IMR-90 (cell line): ENCODE results near the gene DTD1. TPM values are rescaled to one million over a fixed set of nuclear protein-coding genes. Genes with fewer than 3 reads are reported as not detected.

Source experiments
- ATAC-seq: fragments of 200-7000 bp; cut with Tn5 transposase; 2 replicates; pipeline ENCODE4 v1.9.1; 2020; ENCODE audit warnings: low read depth, mild to moderate bottlenecking, moderate library complexity
- BruUV-seq: library from RNA; stranded (reverse); fragments of 400-500 nt; replicated peaks from 2 replicates; lab custom pipeline; 2021; lab: Mats Ljungman, UMichigan
- CTCF ChIA-PET: fragments of 300-600 bp; formaldehyde crosslinking; extraction: SDS; loops from one replicate; lab custom pipeline; 2021; ENCODE audit warnings: antibody characterized with exemption; lab: Yijun Ruan, JAX
- POLR2A ChIA-PET: fragments of 300-600 bp; sonication (Branson Sonifier 250); formaldehyde crosslinking; loops from one replicate; lab custom pipeline; 2022; ENCODE audit warnings: antibody characterized with exemption; ENCODE audit not compliant: unreplicated experiment; lab: Charles Lee
- DNase-seq: peaks from one replicate; pipeline ENCODE4 v3.0.0; 2013
- H2AFZ ChIP-seq: replicated peaks from 2 replicates; pipeline ENCODE3; 2013; ENCODE audit warnings: low read length, mild to moderate bottlenecking; ENCODE audit not compliant: poor library complexity
- H2AK5ac ChIP-seq: 2 replicates; pipeline ENCODE4 v1.6.1; 2013; ENCODE audit warnings: low read depth, low read length, inconsistent platforms
- H2AK9ac ChIP-seq: replicated peaks from 2 replicates; pipeline ENCODE3; 2013; ENCODE audit warnings: mild to moderate bottlenecking, low read depth, low read length, moderate library complexity; ENCODE audit not compliant: poor library complexity
- H2BK120ac ChIP-seq: 2 replicates; pipeline ENCODE4 v1.6.1; 2013; ENCODE audit warnings: low read depth, low read length, inconsistent platforms
- H2BK15ac ChIP-seq: 3 replicates; pipeline ENCODE4 v1.6.1; 2013; ENCODE audit warnings: low read depth, low read length, inconsistent platforms
- H2BK20ac ChIP-seq: 2 replicates; pipeline ENCODE4 v1.6.1; 2013; ENCODE audit warnings: low read depth, mild to moderate bottlenecking, inconsistent platforms, low read length, moderate library complexity
- H2BK5ac ChIP-seq: 2 replicates; pipeline ENCODE4 v1.6.1; 2013; ENCODE audit warnings: mild to moderate bottlenecking, low read depth, low read length, inconsistent platforms; ENCODE audit not compliant: poor library complexity, severe bottlenecking
- H3K14ac ChIP-seq: replicated peaks from 2 replicates; pipeline ENCODE4 v1.6.1; 2013; ENCODE audit warnings: low read depth, low read length, inconsistent platforms
- H3K18ac ChIP-seq: 2 replicates; pipeline ENCODE4 v1.6.1; 2013; ENCODE audit warnings: low read depth, low read length, control low read depth
- H3K23ac ChIP-seq: 2 replicates; pipeline ENCODE4 v1.6.1; 2013; ENCODE audit warnings: low read depth, low read length, inconsistent platforms
- H3K27ac ChIP-seq: 2 replicates; pipeline ENCODE4 v1.5.1; 2013; ENCODE audit warnings: mild to moderate bottlenecking, control low read depth, low read length; ENCODE audit not compliant: insufficient read depth
- H3K27me3 ChIP-seq: 2 replicates; pipeline ENCODE4 v1.6.1; 2013; ENCODE audit warnings: low read length; ENCODE audit not compliant: control insufficient read depth, insufficient read depth
- H3K36me3 ChIP-seq: 2 replicates; pipeline ENCODE4 v1.6.1; 2013; ENCODE audit warnings: low read length, mixed read lengths; ENCODE audit not compliant: control insufficient read depth, insufficient read depth
- H3K4ac ChIP-seq: 2 replicates; pipeline ENCODE4 v1.6.1; 2013; ENCODE audit warnings: low read depth, low read length, inconsistent platforms
- H3K4me1 ChIP-seq: 2 replicates; pipeline ENCODE4 v1.6.1; 2013; ENCODE audit warnings: low read length, mixed read lengths; ENCODE audit not compliant: control insufficient read depth, insufficient read depth
- H3K4me2 ChIP-seq: 2 replicates; pipeline ENCODE4 v1.6.1; 2013; ENCODE audit warnings: low read depth, mild to moderate bottlenecking, control low read depth, low read length, moderate library complexity
- H3K4me3 ChIP-seq: 2 replicates; pipeline ENCODE4 v1.5.1; 2013; ENCODE audit warnings: low read depth, mild to moderate bottlenecking, control low read depth, low read length, moderate library complexity; ENCODE audit not compliant: insufficient read depth
- H3K56ac ChIP-seq: 2 replicates; pipeline ENCODE4 v1.6.1; 2013; ENCODE audit warnings: low read length, inconsistent platforms; ENCODE audit not compliant: insufficient read depth; ENCODE audit errors: extremely low read depth
- H3K79me1 ChIP-seq, 2 experiments: 2 replicates each; pipeline ENCODE4 v1.6.1; 2013; ENCODE audit warnings: low read length in 2 of 2, inconsistent platforms in 1 of 2, low read depth in 1 of 2
- H3K9ac ChIP-seq: 2 replicates; pipeline ENCODE4 v1.6.1; 2013; ENCODE audit warnings: low read depth, low read length, control low read depth
- H3K9me1 ChIP-seq: 2 replicates; pipeline ENCODE4 v1.6.1; 2013; ENCODE audit warnings: low read length, inconsistent platforms; ENCODE audit not compliant: insufficient read depth
- H3K9me3 ChIP-seq: 2 replicates; pipeline ENCODE4 v1.6.1; 2013; ENCODE audit warnings: low read length; ENCODE audit not compliant: control insufficient read depth, insufficient read depth
- H4K20me1 ChIP-seq: 2 replicates; pipeline ENCODE4 v1.6.1; 2013; ENCODE audit warnings: low read length, inconsistent platforms; ENCODE audit not compliant: insufficient read depth
- H4K5ac ChIP-seq: 2 replicates; pipeline ENCODE4 v1.6.1; 2013; ENCODE audit warnings: mild to moderate bottlenecking, low read depth, low read length, control low read depth
- H4K8ac ChIP-seq, 2 experiments: 2 replicates each; pipeline ENCODE4 v1.6.1; 2013; ENCODE audit warnings: low read depth in 2 of 2, low read length in 2 of 2, control low read depth in 1 of 2, inconsistent platforms in 1 of 2
- H4K91ac ChIP-seq: 2 replicates; pipeline ENCODE4 v1.6.1; 2013; ENCODE audit warnings: low read depth, low read length, inconsistent platforms; ENCODE audit not compliant: insufficient read depth
- BHLHE40 ChIP-seq: fragments of 150-350 bp; IDR thresholded peaks from 2 replicates; pipeline ENCODE4 v1.6.1; 2016; ENCODE audit warnings: mild to moderate bottlenecking, low read depth, low read length
- CEBPB ChIP-seq: IDR thresholded peaks from 2 replicates; pipeline ENCODE4 v1.6.1; 2012; ENCODE audit warnings: low read depth, low read length, improper control_type of control experiment
- FOS ChIP-seq: fragments of 150-350 bp; IDR thresholded peaks from 2 replicates; pipeline ENCODE4 v1.6.1; 2016; ENCODE audit warnings: low read depth, low read length
- POLR2A ChIP-seq: IDR thresholded peaks from 2 replicates; pipeline ENCODE4 v1.6.1; 2012; ENCODE audit warnings: mild to moderate bottlenecking, low read depth, low read length
- USF2 ChIP-seq: fragments of 150-350 bp; IDR thresholded peaks from 2 replicates; pipeline ENCODE4 v1.6.1; 2017; ENCODE audit warnings: mild to moderate bottlenecking, antibody characterized with exemption, low read length, low read depth
- WGBS, 2 experiments: methylation state at CpG; one replicate each; pipeline versions ENCODE4 v1.1.5 to v1.1.7; 2013; ENCODE audit warnings: missing lambda C conversion rate in 2 of 2; ENCODE audit not compliant: insufficient read length in 1 of 2; ENCODE audit errors: extremely low coverage in 2 of 2; 5-methylcytosine and 5-hydroxymethylcytosine counted together
- dilution Hi-C: fragments of 300-500 bp; cut with HindIII; formaldehyde crosslinking; loops from one replicate; pipeline ENCODE4 v1.14.3; 2018; ENCODE audit warnings: low sequenced_read_pairs; ENCODE audit not compliant: unreplicated experiment
- in situ Hi-C: fragments of 300-500 bp; cut with MboI; formaldehyde crosslinking; loops from 3 replicates; pipeline ENCODE4 v1.14.3; 2019; ENCODE audit warnings: low sequenced_read_pairs, inconsistent platforms, mixed read lengths
- intact Hi-C: fragments of 100-400 bp; cut with micrococcal nuclease; formaldehyde crosslinking; loops from 2 replicates; pipeline ENCODE4 v1.10.0; 2022
- polyA plus RNA-seq, 3 experiments: library from polyadenylated mRNA; depleted of rRNA; stranded (reverse); fragments of >200 nt; gene quantifications; 2 replicates each; pipeline ENCODE4 v1.2.3, GENCODE V29; 2012; ENCODE audit warnings: low replicate concordance in 1 of 3
- total RNA-seq: library from RNA; depleted of rRNA; stranded (reverse); fragments of >200 nt; gene quantifications from 2 replicates; pipeline ENCODE4 v1.2.3, GENCODE V29; 2012
- TF ChIP-seq, protein P1 (sequence below): conservative IDR thresholded peaks from 2 replicates; pipeline ENCODE4 v1.5.1; 2012; ENCODE audit warnings: mild to moderate bottlenecking, low read depth, low read length, improper control_type of control experiment
- TF ChIP-seq, protein P2 (sequence below): fragments of 150-350 bp; IDR thresholded peaks from 2 replicates; pipeline ENCODE4 v1.6.1; 2016; ENCODE audit warnings: low read depth, mild to moderate bottlenecking, low read length, moderate library complexity, borderline replicate concordance

Gene DTD1
- total and polyA plus RNA-seq, 2 of the 4 experiments (the other 2 are of a cell fraction) = 73.1 to 101 TPM

GRCh38 chr20:18737140-18737539 lies 149.3 kb downstream of the DTD1 start:
- no peak overlapping the region for H2BK15ac ChIP-seq
- H3K4me1 ChIP-seq = peaks cover 8% of the 10 kb centered on the region
- POLR2A ChIA-PET = no interaction called here
- no TSS peak for BruUV-seq
- no peak overlapping the region for H3K4me3 ChIP-seq
- peaks cover 12 to 17% of the 10 kb centered on the region in 2 experiments; a peak in 3 of 4 replicates for H3K79me1 ChIP-seq
- no peak overlapping the region for H2AK9ac ChIP-seq
- no peak overlapping the region for H3K4me2 ChIP-seq
- H2AK5ac ChIP-seq = no peak overlapping the region
- no peak overlapping the region for H2BK20ac ChIP-seq
- DNase-seq (no peak), ATAC-seq (no peak)
- in situ Hi-C loops = no loop called here
- 75% methylated on average over 2 of the region's 4 CpGs; no CpG with 5 or more reads in 1 of the 2 experiments for WGBS, 2 experiments
- H3K36me3 ChIP-seq = no peaks in the 10 kb centered on the region; the same call in 1 of the 2 replicates
- intact Hi-C loops = no loop called here
- no peak overlapping the region for H3K4ac ChIP-seq
- no peaks in the 10 kb centered on the region for H3K27me3 ChIP-seq
- no peaks in the 10 kb centered on the region for H3K9me3 ChIP-seq
- no peak overlapping the region for H4K5ac ChIP-seq
- H2BK120ac ChIP-seq = no peak overlapping the region
- H4K91ac ChIP-seq = no peak overlapping the region
- no peak overlapping the region for H2AFZ ChIP-seq
- H3K56ac ChIP-seq = no peak overlapping the region
- H2BK5ac ChIP-seq = no peak overlapping the region
- no peak overlapping the region for H3K27ac ChIP-seq
- CTCF ChIA-PET = no interaction called here
- TF ChIP-seq POLR2A = no peak
- TF ChIP-seq BHLHE40 = no peak
- no peak for TF ChIP-seq CEBPB
- TF ChIP-seq, protein P1, sequence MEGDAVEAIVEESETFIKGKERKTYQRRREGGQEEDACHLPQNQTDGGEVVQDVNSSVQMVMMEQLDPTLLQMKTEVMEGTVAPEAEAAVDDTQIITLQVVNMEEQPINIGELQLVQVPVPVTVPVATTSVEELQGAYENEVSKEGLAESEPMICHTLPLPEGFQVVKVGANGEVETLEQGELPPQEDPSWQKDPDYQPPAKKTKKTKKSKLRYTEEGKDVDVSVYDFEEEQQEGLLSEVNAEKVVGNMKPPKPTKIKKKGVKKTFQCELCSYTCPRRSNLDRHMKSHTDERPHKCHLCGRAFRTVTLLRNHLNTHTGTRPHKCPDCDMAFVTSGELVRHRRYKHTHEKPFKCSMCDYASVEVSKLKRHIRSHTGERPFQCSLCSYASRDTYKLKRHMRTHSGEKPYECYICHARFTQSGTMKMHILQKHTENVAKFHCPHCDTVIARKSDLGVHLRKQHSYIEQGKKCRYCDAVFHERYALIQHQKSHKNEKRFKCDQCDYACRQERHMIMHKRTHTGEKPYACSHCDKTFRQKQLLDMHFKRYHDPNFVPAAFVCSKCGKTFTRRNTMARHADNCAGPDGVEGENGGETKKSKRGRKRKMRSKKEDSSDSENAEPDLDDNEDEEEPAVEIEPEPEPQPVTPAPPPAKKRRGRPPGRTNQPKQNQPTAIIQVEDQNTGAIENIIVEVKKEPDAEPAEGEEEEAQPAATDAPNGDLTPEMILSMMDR = no peak
- TF ChIP-seq, protein P2, sequence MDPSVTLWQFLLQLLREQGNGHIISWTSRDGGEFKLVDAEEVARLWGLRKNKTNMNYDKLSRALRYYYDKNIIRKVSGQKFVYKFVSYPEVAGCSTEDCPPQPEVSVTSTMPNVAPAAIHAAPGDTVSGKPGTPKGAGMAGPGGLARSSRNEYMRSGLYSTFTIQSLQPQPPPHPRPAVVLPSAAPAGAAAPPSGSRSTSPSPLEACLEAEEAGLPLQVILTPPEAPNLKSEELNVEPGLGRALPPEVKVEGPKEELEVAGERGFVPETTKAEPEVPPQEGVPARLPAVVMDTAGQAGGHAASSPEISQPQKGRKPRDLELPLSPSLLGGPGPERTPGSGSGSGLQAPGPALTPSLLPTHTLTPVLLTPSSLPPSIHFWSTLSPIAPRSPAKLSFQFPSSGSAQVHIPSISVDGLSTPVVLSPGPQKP = no peak
- no peak for TF ChIP-seq FOS
- no peak for TF ChIP-seq USF2
- H3K9me1 ChIP-seq = peaks cover 5% of the 10 kb centered on the region
- no peak overlapping the region for H3K9ac ChIP-seq
- H3K14ac ChIP-seq = no peak overlapping the region
- no peak overlapping the region for H3K23ac ChIP-seq
- H3K18ac ChIP-seq = no peak overlapping the region
- H4K20me1 ChIP-seq = no peaks in the 10 kb centered on the region
- dilution Hi-C loops = no loop called here
- no peak overlapping the region for H4K8ac ChIP-seq
